Right lobe of liver (tissue), 6 donors: ENCODE data around the gene GTSE1. TPM values are rescaled to one million over a fixed set of nuclear protein-coding genes. Genes with fewer than 3 reads are reported as not detected.

Experiments used
- ATAC-seq, 4 donors: fragments of 200-7000 bp; cut with Tn5 transposase; one replicate each; pipeline ENCODE4 v1.9.1; 2020; ENCODE audit warnings: mild to moderate bottlenecking in 4 of 4, moderate library complexity in 4 of 4
- DNase-seq, 3 donors: peaks; one replicate each; pipeline ENCODE4 v3.0.0-alpha.2; 2020
- H3K27ac ChIP-seq, 3 donors: fragments of 200-600 bp; one replicate each; pipeline ENCODE4 v1.8.0; 2022
- H3K27me3 ChIP-seq, 2 donors: fragments of 200-600 bp; one replicate each; pipeline ENCODE4 v1.8.0; 2022
- H3K36me3 ChIP-seq, 4 donors: fragments of 200-600 bp; sonication (generic) in 1 of 4; one replicate each; pipeline versions ENCODE4 v1.5.1 to v1.8.0; 2017 to 2022; ENCODE audit warnings: control low read depth in 1 of 4
- H3K4me1 ChIP-seq, 4 donors: fragments of 200-600 bp; sonication (generic) in 1 of 4; one replicate each; pipeline versions ENCODE4 v1.5.1 to v1.8.0; 2017 to 2022; ENCODE audit warnings: control low read depth in 1 of 4
- H3K4me3 ChIP-seq, 3 donors: fragments of 200-600 bp; one replicate each; pipeline ENCODE4 v1.8.0; 2022
- H3K9me3 ChIP-seq, 4 donors: fragments of 200-600 bp; sonication (generic) in 1 of 4; one replicate each; pipeline versions ENCODE4 v1.5.1 to v1.8.0; 2017 to 2022; ENCODE audit warnings: control low read depth in 1 of 4
- CTCF ChIP-seq, 4 donors: fragments of 200-600 bp in 3 of 4; fragments of 450-650 bp in 1 of 4; IDR thresholded peaks; one replicate each; pipeline versions ENCODE4 v1.5.1 to v1.8.0; 2016 to 2022; ENCODE audit warnings: antibody characterized with exemption in 4 of 4, mild to moderate bottlenecking in 2 of 4
- POLR2A ChIP-seq: fragments of 450-650 bp; IDR thresholded peaks from one replicate; pipeline ENCODE4 v1.6.1; 2017; ENCODE audit warnings: antibody characterized with exemption, mild to moderate bottlenecking
- WGBS: methylation state at CpG from one replicate; pipeline ENCODE4 v1.1.6; 2018; ENCODE audit warnings: low coverage, low lambda C conversion rate; ENCODE audit not compliant: insufficient coverage; ENCODE audit errors: missing lambda C conversion rate; 5-methylcytosine and 5-hydroxymethylcytosine counted together
- intact Hi-C, 2 donors: fragments of 100-400 bp; cut with DNase I; formaldehyde crosslinking; loops; one replicate each; pipeline versions ENCODE4 v1.11.2 to v1.14.1; 2022
- total RNA-seq, 6 experiments: library from RNA; depleted of rRNA in 2 of 6; stranded (reverse); fragments of >200 nt in 2 of 6; fragmentation: NEBNext Ultra II Directional in 3 of 6; extraction: Animal tissue kit (Norgen Biotek cat#: 25700) in 3 of 6; gene quantifications; one replicate each; pipeline versions ENCODE4 v1.1.0 to v1.2.4, GENCODE V29; 2016 to 2023
- donor health status: DM: no; HTN: yes; CAD: no.
- donor health status: DM: no; HTN: no; CAD: no.
- donor health status: DM: no; HTN: no; CAD: no.
- donor health status: DM: no; HTN: yes; CAD: no.
- donor health status: DM: no; HTN: yes; CAD: no.

GTSE1 gene
- total RNA-seq, 6 experiments from 2014 or later: 0.15 to 0.84 (median 0.52) TPM

GRCh38 chr22:46351131-46351735 is 54.6 kb downstream of the GTSE1 start:
- DNase-seq: no peak
- Histone ChIP-seq H3K27me3 (no peaks in the 10 kb centered on the region), H3K27ac (no peak overlapping the region), H3K36me3 (peaks cover 0 to 72% (median 33%) of the 10 kb centered on the region in 4 donors), H3K4me1 (no peaks in the 10 kb centered on the region), H3K9me3 (no peaks in the 10 kb centered on the region), H3K4me3 (no peak overlapping the region)
- TF ChIP-seq POLR2A: no peak
- intact Hi-C loops: no loop called here
- ATAC-seq: no peak
- 91% methylated on average over 10 of the region's 28 CpGs for WGBS

- no peaks in the 10 kb centered on the region for H3K27me3 ChIP-seq
- no peak overlapping the region for H3K4me3 ChIP-seq
- 100% methylated on average over 1 of the region's 23 CpGs for WGBS
- no peaks in the 10 kb centered on the region for H3K4me1 ChIP-seq
- peaks cover 0 to 71% (median 31%) of the 10 kb centered on the region in 4 donors for H3K36me3 ChIP-seq
- ATAC-seq (no peak), DNase-seq (no peak)
- H3K27ac ChIP-seq: no peak overlapping the region
- no peaks in the 10 kb centered on the region for H3K9me3 ChIP-seq
- TF ChIP-seq CTCF (IDR thresholded peaks at IDR 0.05): no peak
- intact Hi-C loops: no loop called here
Observed at GRCh38 chr22:46351767-46352166, 55.1 kb downstream of the GTSE1 start.

GRCh38 chr22:46352276-46352675 is 55.6 kb downstream of the GTSE1 start:
- DNase-seq (no peak), ATAC-seq (no peak)
- no peaks in the 10 kb centered on the region for H3K9me3 ChIP-seq
- H3K4me3 ChIP-seq: no peak overlapping the region
- intact Hi-C loops: no loop called here
- WGBS: 96% methylated on average over 10 of the region's 10 CpGs
- H3K4me1 ChIP-seq: no peaks in the 10 kb centered on the region
- H3K27ac ChIP-seq: no peak overlapping the region
- peaks cover 0 to 72% (median 29%) of the 10 kb centered on the region in 4 donors for H3K36me3 ChIP-seq
- H3K27me3 ChIP-seq: no peaks in the 10 kb centered on the region
- TF ChIP-seq POLR2A (no peak), CTCF (IDR thresholded peaks at IDR 0.05) (no peak)

- no peaks in the 10 kb centered on the region for H3K27me3 ChIP-seq
- peak in 1 of 4 donors; percentile 13 for ATAC-seq
- H3K4me3 ChIP-seq: no peak overlapping the region
- intact Hi-C loops: no loop called here
- TF ChIP-seq CTCF (IDR thresholded peaks at IDR 0.05): no peak
- TF ChIP-seq POLR2A: no peak
- no peak overlapping the region for H3K27ac ChIP-seq
- whole genome bisulfite sequencing: 92% methylated on average over 5 of the region's 20 CpGs
- H3K36me3 ChIP-seq: peaks cover 0 to 66% (median 25%) of the 10 kb centered on the region in 4 donors
- no peaks in the 10 kb centered on the region for H3K9me3 ChIP-seq
- H3K4me1 ChIP-seq: no peaks in the 10 kb centered on the region
- DNase-seq: no peak
Observed at GRCh38 chr22:46352691-46353386, 56.2 kb downstream of the GTSE1 start.

GRCh38 chr22:46353483-46354105 is 56.9 kb downstream of the GTSE1 start:
- Histone ChIP-seq H3K27ac (no peak overlapping the region), H3K4me3 (no peak overlapping the region), H3K36me3 (peaks cover 0 to 61% (median 22%) of the 10 kb centered on the region in 4 donors), H3K4me1 (no peaks in the 10 kb centered on the region), H3K27me3 (no peaks in the 10 kb centered on the region), H3K9me3 (no peaks in the 10 kb centered on the region)
- no peak for DNase-seq
- WGBS: 83% methylated on average over 1 of the region's 8 CpGs
- intact Hi-C loops: no loop called here
- ATAC-seq: no peak
- TF ChIP-seq POLR2A (no peak), CTCF (IDR thresholded peaks at IDR 0.05) (no peak)
